ENCODE measurements around the gene MRTFA. TPM values are rescaled to one million over a fixed set of nuclear protein-coding genes. Genes with fewer than 3 reads are reported as not detected.
A peak's percentile ranks its signal among the peaks of the same experiment; 100 is the strongest.

MRTFA gene
- total RNA-seq, 2 donors from 2014 or later, result 71.8 to 129 TPM

GRCh38 chr22:40651057-40651456 lies 14.5 kb upstream of the MRTFA start:
- no peaks in the 10 kb centered on the region for H3K27me3 ChIP-seq (replicated peaks; ENCODE audit: insufficient read depth)
- H3K9me3 ChIP-seq, result no peaks in the 10 kb centered on the region
- peak overlapping the region; percentile 93 to 97 for H3K27ac ChIP-seq
- H3K4me3 ChIP-seq, result peak overlapping the region; percentile 80
- no peak for TF ChIP-seq CTCF (IDR thresholded peaks at IDR 0.05)
- no peak for DNase-seq (ENCODE audit: low spot score)
- H3K4me1 ChIP-seq (ENCODE audit: control insufficient read depth in 1 of 2, low read depth in 2 of 2), result peaks cover 5 to 38% of the 10 kb centered on the region in 2 donors
- H3K36me3 ChIP-seq, result no peaks in the 10 kb centered on the region
- ATAC-seq (ENCODE audit: insufficient number of reproducible peaks, low FRiP score, low read depth), result no peak

- H3K9me3 ChIP-seq, result no peaks in the 10 kb centered on the region
- no peak for DNase-seq (ENCODE audit: low spot score)
- no peak for TF ChIP-seq CTCF (IDR thresholded peaks at IDR 0.05)
- peaks cover 5 to 19% of the 10 kb centered on the region in 2 donors for H3K4me1 ChIP-seq (ENCODE audit: control insufficient read depth in 1 of 2, low read depth in 2 of 2)
- ATAC-seq (ENCODE audit: insufficient number of reproducible peaks, low FRiP score, low read depth), result no peak
- H3K4me3 ChIP-seq, result no peak overlapping the region
- no peaks in the 10 kb centered on the region for H3K27me3 ChIP-seq (replicated peaks; ENCODE audit: insufficient read depth)
- no peaks in the 10 kb centered on the region for H3K36me3 ChIP-seq
- no peak overlapping the region for H3K27ac ChIP-seq
Measured at GRCh38 chr22:40648386-40648785, 11.9 kb upstream of the MRTFA start.

DNA sequence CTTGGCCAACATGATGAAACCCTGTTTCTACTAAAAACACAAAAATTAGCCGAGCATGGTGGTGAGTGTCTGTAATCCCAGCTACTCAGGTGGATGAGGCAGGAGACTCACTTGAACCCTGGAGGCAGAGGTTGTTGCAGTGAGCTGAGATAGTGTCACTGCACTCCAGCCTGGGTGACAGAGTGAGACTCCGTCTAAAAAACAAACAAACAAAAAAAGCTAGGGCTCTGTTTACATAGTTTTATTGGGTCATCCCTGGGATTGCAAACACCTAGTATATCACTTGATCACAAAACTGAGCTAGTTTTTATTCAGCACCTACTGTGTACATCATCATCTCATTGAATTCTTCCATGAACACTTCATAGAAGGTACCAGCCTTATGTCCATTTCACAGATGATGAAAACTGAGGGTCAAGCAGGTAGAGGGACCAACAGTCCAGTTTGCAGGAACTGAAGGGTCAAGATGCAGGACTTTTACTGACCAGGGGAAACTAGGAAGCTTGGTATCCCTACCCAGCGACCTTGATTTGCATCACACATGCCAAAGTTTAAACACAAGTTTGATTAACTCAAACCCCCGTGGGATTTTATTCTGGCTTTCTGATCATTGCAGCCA lies 9.2 kb upstream of the MRTFA start:
- no peak overlapping the region for H3K4me3 ChIP-seq
- peak overlapping the region in 1 of 2 donors; percentile 16 for H3K27ac ChIP-seq
- no peaks in the 10 kb centered on the region for H3K9me3 ChIP-seq
- TF ChIP-seq CTCF (IDR thresholded peaks at IDR 0.05), result no peak
- DNase-seq (ENCODE audit: low spot score), result no peak
- no peaks in the 10 kb centered on the region for H3K27me3 ChIP-seq (replicated peaks; ENCODE audit: insufficient read depth)
- no peaks in the 10 kb centered on the region for H3K36me3 ChIP-seq
- no peaks in the 10 kb centered on the region for H3K4me1 ChIP-seq (ENCODE audit: control insufficient read depth in 1 of 2, low read depth in 2 of 2)
- no peak for ATAC-seq (ENCODE audit: insufficient number of reproducible peaks, low FRiP score, low read depth)

GRCh38 chr22:40642316-40642715 lies 5.8 kb upstream of the MRTFA start:
- Histone ChIP-seq H3K27ac (no peak overlapping the region), H3K4me1 (ENCODE audit: control insufficient read depth in 1 of 2, low read depth in 2 of 2) (peaks cover 9% of the 10 kb centered on the region in 2 donors), H3K36me3 (no peaks in the 10 kb centered on the region), H3K4me3 (no peak overlapping the region), H3K27me3 (replicated peaks; ENCODE audit: insufficient read depth) (no peaks in the 10 kb centered on the region), H3K9me3 (no peaks in the 10 kb centered on the region)
- ATAC-seq (ENCODE audit: insufficient number of reproducible peaks, low FRiP score, low read depth) (no peak), DNase-seq (ENCODE audit: low spot score) (no peak)
- TF ChIP-seq CTCF (IDR thresholded peaks at IDR 0.05), result no peak

GRCh38 chr22:40641269-40641668 lies 4.8 kb upstream of the MRTFA start:
- Histone ChIP-seq H3K4me3 (no peak overlapping the region), H3K27me3 (replicated peaks; ENCODE audit: insufficient read depth) (no peaks in the 10 kb centered on the region), H3K36me3 (no peaks in the 10 kb centered on the region), H3K27ac (no peak overlapping the region), H3K9me3 (no peaks in the 10 kb centered on the region), H3K4me1 (ENCODE audit: control insufficient read depth in 1 of 2, low read depth in 2 of 2) (peaks cover 9% of the 10 kb centered on the region in 2 donors)
- DNase-seq (ENCODE audit: low spot score) (no peak), ATAC-seq (ENCODE audit: insufficient number of reproducible peaks, low FRiP score, low read depth) (no peak)
- no peak for TF ChIP-seq CTCF (IDR thresholded peaks at IDR 0.05)

Data from thoracic aorta (tissue), 2 donors.